GM19023 (cell line): ENCODE results near the gene COX19.
"Not testable (repeated sequence)": the region's sequence is repeated elsewhere in the genome, so short reads cannot be mapped to it uniquely, and the experiment has no call there.

Experiments used
- ATAC-seq: cut with Tn5 transposase; IDR thresholded peaks from one replicate; pipeline ENCODE4 v1.9.1; 2021; ENCODE audit warnings: mild to moderate bottlenecking, moderate library complexity; ENCODE audit not compliant: unreplicated experiment

The COX19 gene

DNA sequence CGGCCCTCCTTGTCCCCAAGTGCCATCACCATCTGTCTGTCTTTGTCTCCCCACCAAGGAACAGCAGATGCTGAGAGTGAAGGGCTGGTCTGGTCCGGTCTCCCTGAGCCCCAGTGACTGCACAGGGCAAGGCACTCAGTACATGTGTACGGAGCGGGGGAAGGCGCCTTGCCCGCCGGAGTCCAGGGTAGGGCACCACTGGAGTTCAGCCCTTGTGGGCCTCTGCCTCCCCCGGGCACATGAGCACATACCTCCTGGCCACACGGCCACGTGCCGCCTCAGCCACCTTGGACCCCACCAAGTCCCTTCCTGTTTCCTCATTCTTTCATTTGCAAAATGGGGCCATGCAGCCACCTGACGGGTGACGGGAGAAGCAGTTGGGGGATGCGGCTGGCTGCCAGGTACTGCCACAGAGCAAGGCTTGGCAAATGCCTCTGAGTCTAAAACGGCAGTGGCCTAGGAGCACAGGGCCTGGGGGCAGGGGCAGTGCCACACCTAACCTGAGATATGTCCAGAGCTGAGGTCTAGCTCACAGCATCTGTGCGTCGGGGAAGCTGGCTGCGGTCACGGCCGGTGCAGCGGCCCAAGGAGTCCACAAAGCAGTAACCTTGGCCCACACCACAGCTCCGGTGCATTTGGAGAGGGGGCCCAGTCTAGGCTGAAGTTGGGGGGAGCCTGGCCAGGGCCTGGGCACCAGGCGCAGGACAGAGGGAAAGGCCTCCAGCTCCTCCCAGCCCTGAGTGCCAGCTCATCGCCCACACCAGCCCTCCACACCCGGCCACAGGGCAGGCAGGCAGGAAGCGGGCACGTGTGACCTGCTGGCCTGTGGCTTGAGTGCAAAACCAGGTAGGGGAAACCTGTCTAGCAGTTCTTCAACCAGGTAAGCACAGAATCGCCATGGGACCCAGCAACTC lies 26.1 kb downstream of the COX19 start:
- no peak for ATAC-seq

DNA sequence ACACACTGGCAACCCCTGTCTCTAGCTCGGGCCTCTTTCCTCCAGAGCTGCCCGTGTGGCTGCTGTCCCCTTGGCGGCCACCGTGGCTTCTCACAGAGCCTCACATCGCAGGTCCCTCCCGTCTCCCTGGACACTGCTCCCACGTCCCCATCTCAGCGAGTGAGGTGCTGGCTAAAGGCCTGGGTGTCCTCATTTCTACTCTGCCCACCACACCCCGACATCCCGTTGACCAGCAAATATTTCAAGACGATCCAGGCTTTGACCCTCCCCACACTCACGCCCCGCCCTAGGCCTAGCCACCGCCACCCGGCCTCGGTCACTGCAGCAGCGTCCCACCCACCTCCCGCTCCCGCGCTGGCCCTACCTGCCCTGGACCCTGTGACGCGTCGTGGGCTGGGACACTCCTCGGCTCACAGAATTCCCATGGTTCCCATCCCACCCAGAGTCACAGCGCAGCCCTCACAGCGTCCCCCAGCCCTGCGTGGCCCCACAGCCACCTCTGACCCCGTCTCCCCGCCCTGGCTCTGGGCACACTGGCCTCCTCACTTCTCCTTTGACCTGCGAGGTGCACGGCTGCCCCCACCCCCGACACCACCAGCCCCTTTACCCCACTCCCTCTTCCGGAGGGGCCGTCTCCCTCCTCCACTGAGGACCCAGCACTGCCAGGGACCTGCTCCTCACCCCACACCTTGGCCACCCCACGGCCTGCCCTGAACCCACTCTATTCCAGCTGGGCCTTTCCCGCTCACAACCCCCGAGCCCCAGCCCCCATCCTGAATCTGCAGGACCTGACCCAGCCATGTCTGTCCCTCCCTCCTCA lies 27.7 kb downstream of the COX19 start:
- no peak for ATAC-seq

DNA sequence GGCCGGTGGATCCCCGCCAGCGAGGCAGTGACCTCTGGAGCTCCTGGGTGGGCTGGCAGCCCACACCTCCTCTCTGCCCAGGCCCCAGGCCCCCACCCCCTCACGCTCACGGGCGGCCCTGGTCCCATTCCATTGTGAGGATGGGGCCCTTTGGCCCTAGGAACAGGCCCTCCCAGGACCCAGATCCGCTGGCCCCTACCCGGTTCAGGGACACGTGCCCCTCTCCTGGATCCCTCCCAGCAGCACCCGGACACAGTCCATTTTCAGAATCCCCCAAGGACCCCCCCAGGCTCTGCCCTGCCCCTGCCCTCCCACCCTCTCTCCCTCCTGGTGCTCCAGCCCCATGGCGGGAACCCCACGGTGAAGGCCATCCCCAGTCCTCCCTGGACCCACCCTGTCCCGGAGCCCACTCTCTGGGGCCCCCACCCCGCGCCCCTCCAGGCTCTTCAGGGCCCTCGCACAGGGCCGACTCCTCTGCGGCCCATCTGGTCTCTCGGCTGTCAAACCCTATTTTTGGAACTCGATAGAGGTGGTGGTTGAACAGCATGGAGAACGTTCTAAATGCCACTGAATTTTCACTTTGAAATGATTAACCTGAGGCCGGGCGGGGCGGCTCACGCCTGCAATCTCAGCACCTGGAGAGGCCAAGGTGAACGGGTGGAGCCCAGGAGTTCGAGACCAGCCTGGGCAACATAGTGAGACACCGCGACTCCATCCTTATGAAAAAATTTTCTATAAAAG lies 28.9 kb downstream of the COX19 start:
- ATAC-seq: no peak

DNA sequence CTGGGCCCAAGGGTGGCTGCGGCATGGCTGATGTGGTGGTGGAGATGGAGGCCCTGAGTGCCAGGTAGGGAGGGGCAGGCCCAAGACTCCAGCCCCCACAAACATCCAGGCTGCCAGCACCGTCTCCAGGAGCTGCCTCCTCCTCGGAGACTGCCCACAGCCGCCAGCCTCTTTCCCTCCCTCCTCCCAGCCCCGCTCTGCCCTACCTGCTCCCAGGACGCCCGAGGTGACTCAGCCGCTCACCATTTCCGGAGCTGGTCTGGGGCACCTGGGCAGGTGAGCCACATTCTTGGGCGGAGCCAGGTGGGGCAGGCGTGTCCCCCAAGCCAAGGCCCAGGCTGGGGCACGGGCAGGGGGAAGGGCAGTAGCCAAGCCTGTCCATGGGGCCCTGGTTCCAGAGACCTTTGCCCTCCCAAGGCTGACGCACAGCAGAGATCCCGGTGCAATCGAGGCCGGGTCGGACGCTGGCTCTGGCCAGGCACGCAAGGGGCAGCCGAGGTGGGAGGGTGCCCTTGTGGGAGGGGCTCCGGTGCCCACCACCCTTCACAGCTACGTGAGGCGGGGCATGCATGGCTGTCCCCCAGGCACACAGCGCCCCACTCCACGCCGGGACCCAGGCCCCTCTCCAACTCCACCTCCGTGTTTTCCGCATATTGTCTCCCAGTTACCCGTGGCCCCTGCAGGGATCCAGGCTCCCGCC lies 29.6 kb downstream of the COX19 start:
- no peak for ATAC-seq

DNA sequence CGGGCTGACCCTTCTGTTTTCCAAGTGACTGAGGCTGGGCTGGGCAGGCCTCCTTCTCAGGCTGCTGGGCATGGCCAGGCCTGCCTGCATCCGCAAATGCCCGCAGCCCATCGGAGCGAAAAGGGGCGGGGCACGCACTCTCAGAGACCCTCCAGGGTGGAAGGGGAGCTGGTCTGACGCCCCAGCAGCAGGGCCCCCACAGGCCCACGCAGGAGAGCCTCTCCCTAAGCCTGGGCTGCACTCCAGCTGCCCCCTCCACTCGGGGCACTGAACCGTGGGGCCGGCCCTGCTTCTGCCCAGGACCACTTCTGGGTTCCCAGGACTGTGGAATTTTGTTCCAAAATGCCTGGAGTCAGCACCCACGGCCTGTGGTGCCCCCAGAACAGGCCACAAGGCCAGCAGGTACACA lies 30.2 kb downstream of the COX19 start:
- ATAC-seq: no peak

DNA sequence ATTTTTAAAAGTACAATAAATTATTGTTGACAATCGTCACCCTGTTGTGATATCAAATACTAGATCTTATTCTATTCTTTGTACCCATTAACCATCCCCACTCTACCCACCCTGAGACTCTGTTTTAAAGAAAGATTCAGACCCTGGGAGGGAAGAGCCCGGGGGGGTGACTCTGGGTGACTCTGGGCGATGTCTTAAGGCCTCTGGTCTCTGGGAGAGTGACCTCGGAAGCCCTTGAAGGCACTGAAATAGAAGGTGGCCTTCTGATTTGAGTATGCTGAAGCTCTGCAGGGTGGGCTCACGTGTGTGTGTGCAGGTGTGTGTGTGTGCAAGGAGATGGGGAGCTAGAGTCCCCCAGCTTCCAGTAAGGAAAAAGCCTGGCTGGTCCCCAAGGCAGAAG lies 30.6 kb downstream of the COX19 start:
- no peak for ATAC-seq

DNA sequence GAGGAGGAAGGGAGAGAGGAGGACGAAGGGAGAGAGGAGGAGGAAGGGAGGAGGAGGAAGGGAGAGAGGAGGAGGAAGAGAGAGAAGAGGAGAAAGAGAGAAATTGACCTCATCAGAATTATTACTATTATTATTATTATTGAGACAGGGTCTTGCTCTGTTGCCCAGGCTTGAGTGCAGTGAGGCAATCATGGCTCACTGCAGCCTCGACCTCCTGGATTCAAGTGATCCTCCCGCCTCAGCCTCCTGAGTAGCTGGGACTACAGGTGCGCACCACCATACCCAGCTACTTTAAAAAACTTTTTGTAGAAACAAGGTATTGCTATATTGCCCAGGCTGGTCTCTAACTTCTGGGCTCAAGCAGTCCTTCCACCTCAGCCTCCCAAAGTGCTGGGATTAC lies 31.6 kb downstream of the COX19 start:
- ATAC-seq: not testable (repeated sequence)

DNA sequence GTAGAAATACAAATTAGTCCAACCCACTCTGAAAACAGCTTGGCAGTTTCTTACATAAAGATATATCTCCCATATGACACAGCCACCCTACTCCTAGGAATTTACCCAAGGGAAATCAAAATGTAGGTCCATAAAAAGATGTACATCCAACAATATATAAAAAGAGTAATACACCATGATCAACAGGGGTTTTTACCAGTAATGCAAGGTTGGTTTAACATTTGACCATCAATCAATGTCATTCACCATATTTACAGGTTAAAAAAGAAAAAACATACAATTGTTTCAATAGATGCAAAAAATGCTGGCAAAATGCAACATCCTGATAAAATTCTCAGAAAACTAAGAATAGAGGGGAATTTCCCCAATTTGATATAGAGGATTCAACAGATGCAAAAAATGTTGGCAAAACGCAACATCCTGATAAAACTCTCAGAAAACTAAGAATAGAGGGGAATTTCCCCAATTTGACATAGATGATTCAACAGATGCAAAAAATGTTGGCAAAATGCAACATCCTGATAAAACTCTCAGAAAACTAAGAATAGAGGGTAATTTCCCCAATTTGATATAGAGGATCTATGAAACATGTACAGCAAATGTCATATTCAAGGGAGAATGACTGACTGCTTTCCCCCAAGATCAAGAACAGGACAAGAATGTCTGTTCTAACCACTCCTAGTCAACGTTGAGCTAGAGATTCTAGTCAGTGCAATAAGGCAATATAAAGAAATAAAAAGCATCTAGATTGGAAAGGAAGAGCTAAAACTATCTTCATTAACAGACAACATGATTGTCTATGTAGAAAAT lies 34.5 kb downstream of the COX19 start:
- ATAC-seq: no peak

DNA sequence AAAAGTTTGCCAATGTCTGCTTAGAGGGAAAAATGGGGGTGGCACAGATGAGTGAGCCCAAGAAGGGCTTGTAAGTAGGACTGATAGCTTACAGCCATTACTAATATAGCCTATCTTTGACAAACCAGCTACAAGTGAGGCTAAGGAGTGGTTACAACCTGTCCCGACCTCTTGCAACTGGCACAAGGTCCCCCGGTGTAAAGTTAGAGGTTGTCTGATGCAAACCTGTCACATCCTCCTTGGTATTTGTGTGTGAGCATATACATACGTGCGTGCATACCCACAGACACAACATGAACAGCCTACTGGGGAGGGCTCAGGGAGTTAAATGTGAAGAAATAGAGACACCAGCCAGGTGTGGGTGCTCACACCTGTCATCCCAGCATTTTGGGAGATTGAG lies 35.5 kb downstream of the COX19 start:
- no peak for ATAC-seq

DNA sequence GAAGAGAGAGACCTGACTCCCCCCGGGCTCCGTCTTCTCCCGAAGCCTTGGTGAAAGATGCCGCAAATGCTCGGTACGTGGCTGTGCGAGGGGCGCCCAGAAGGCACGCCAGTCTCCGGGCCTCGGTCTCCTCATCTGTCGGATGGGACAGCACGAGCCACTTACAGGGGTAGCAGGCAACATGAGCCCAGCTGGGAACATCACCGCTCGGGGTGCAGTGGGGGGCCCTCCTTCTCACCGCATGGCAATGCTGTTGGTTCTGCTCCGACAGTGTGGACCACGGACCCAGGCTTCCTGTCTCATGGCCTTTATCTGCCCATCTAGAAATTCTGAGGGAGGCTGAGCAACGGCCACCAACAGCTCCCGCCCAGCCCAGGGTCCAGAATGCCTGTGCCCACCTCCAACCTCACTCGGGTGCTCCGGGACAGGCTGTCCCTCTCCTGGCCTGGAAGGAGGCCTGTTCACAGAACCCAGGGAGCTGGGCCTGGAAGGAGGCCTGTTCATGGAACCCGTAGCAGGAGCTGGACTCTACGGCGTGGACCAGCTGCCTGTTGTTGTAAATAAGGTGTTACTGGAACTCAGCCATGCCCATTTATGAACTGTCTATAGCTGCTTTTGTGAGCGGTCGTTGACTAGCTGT lies 36.7 kb downstream of the COX19 start:
- ATAC-seq: no peak

DNA sequence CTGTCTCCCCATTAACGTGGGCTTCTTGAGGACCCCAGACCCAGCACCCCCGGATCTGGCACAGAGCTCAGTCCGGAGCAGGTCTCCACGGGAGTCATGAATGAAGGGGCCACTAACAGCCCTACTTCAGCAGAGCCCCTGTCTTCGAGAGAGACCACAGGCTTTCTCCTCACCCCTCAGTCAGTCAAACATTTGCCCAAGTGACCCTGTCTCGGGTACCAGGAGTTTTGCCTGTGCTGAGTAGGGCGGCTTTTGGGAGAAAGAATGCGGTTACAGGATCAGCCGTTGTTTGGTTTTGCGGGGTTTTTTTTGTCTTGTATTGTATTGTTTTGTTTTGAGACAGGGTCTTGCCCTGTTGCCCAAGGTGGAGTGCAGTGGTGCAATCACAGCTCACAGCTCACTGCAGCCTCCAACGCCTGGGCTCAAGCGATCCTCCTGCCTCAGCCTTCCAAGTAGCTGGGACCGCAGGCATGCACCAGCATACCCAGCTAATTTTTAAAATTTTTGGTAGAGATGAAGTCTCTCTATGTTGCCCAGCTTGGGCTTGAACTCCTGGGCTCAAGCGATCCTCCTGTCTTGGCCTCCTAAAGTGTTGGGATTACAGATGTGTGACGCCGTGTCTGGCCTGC lies 37.4 kb downstream of the COX19 start:
- ATAC-seq: no peak

DNA sequence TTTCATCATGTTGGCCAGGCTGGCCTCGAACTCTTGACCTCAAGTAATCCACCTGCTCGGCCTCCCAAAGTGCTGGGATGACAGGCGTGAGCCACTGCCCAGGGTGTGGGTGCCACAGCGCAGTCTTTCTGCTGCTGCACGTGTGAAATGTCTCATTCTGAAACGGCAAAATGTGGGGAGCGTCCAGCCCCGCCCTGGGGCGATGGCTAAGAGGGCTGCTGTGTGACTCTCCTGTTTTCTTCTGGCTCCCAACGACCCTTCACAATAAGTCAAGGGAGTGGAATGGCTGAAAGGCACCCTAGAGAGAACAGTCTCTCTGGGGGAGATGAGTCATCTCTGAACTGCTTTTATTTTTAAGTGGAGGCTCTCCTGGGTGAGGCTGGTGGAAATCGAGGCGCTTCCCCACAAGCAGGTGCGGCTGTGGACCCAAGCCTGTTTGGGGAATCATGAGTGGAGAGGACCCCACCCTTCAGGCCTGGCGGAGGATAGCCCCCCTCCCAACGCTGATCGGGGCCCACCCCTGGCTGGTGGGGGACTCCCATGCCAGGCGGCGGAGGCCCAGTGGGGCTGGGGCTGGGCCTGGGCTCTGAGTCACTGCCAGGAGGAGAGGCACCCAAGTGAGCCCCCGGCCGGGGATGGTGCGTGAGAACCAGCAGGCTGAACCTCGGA lies 38.8 kb downstream of the COX19 start:
- ATAC-seq: peak; percentile 74

DNA sequence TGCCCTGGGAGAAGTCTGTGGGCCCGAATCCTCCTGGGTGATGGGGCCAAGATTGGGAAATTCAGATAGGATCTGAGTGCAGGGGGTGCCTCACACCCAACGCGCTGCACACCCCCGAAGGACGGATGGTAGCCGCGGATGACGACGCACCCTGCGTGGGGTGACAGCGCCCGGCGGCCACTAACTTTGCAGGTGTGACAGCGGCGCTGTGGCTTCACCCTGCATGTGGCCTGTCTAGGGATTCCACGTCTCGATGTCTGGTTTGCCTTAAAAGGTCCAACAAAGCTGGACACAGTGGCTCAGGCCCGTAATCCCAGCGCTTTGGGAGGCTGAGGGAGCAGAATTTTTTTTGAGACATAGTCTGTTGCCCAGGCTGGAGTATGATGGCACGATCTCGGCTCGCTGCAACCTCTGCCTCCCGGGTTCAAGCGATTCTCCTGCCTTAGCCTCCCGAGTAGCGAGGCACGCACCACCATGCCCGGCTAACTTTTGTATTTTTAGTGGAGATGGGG lies 39.4 kb downstream of the COX19 start:
- ATAC-seq: no peak

DNA sequence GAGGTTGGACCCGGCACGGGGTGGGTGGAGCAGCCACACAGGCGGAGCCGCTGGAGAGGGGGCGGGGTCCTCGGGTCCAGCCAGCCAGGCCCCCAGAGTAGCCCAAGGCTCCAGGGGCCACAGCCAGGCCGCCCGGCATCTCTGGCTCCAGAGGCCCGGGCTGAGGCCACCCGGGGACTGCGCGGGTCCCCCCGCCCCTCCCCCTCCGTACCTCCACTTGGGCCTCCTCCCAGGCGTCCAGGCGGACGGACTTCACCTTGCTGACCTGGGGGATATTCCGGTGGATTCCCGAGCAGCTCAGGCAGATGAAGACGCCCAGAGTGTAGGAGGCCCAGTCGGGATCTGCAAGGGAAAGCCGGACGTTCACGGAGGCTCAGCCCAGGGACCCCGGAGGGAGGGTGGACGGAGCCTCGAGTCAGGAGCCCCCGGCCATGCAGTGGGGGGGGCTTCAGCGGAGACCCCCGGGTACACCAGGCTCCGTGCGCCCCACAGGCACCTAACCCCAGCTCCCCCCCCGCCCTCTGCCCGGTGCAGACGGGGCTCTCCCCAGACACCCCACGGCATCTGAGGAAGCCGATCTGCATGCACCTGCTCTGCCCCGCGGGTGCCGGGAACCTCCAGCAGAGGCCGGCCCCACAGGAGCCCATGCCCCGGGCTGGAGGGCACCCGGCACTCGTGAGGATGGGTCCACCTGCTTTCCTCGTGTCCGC lies 40.0 kb downstream of the COX19 start:
- ATAC-seq: no peak

DNA sequence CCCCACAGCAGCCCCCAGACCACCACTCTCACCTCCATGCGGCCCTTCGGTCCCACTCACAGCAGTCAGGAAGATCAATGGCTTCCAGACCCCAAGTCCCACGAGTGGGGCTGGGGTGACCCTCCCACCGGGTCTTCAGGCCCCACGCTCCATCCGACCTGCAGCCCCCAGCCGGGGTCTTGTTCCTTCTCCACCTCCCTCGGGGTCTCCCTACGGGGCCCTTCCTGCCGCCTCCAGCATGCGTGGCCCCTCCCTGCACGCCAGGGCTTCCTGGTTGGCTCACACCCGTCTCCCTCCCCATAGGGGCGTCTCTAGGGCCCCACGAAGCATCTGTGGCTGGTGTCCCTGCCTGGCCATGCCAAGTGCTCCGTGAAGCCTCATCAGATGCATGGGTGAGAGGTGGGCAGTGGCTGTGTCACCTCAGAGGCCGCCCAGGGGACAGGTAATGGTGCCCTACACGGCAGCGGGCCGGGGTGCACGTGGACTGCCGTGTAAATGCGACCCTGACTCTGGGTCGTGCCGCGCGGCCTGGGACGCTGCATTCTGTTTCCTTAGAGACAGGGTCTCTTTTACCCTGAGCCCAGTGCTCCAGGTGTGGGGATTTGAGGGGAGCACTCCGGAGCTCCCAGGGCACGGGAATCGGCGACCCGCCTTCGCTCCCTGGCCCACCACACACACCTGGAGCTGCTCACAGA lies 40.7 kb downstream of the COX19 start:
- no peak for ATAC-seq

DNA sequence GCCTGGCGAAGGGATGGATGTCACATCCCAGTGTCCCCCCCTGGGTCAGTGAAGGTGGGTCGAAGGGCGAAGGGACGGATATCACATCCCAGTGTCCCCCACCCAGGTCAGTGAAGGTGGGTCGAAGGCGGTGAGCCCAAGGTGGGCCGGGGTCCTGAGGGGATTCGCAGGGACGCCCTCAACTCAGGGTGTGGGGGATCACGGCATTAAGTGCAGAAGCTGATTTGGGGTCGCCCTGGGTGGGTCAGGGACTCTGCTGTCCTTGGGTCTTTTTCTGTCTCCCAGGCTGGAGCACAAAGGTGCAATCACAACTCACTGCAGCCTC lies 42.7 kb downstream of the COX19 start:
- no peak for ATAC-seq
